GM21576 (cell line): ENCODE data around the gene RAB24.
"Not testable (repeated sequence)": the region's sequence is repeated elsewhere in the genome, so short reads cannot be mapped to it uniquely, and the experiment has no call there.

Experiments
- ATAC-seq: cut with Tn5 transposase; IDR thresholded peaks from one replicate; pipeline ENCODE4 v1.9.1; 2021; ENCODE audit warnings: mild to moderate bottlenecking, moderate library complexity; ENCODE audit not compliant: unreplicated experiment

RAB24 gene

GRCh38 chr5:177303121-177303924 lies at the start of gene RAB24, which contains the start of gene PRELID1:
Gene RAB24, minus strand, starts transcription at chr5:177303719. Its CDS starts 431 bp downstream, at chr5:177303288.
Gene PRELID1, plus strand, starts transcription at chr5:177303799. Its CDS starts 187 bp downstream, at chr5:177303986.
- ATAC-seq: peak; percentile 66

GRCh38 chr5:177353093-177353492 lies 49.6 kb upstream of the RAB24 start:
- no peak for ATAC-seq

GRCh38 chr5:177351392-177352329 lies 48.1 kb upstream of the RAB24 start, which contains the start of gene LMAN2:
Gene LMAN2, minus strand, starts transcription at chr5:177351668. Its CDS starts 21 bp downstream, at chr5:177351647.
- ATAC-seq: peak; percentile 93

- peak; percentile 9 for ATAC-seq
Observed at GRCh38 chr5:177350776-177351391, 47.4 kb upstream of the RAB24 start.

- ATAC-seq: no peak
Observed at GRCh38 chr5:177349762-177350161, 46.2 kb upstream of the RAB24 start.

GRCh38 chr5:177349362-177349647 lies 45.8 kb upstream of the RAB24 start:
- ATAC-seq: no peak

- ATAC-seq: no peak
Observed at GRCh38 chr5:177347699-177348098, 44.2 kb upstream of the RAB24 start.

GRCh38 chr5:177346820-177347219 lies 43.3 kb upstream of the RAB24 start:
- ATAC-seq: no peak

- ATAC-seq: no peak
Observed at GRCh38 chr5:177344891-177345290, 41.4 kb upstream of the RAB24 start.

GRCh38 chr5:177343777-177344176 lies 40.3 kb upstream of the RAB24 start:
- ATAC-seq: no peak

- ATAC-seq: not testable (repeated sequence)
Observed at GRCh38 chr5:177343000-177343399, 39.5 kb upstream of the RAB24 start.

GRCh38 chr5:177339107-177339638 lies 35.7 kb upstream of the RAB24 start:
- ATAC-seq: no peak

- ATAC-seq: no peak
Observed at GRCh38 chr5:177338251-177339106, 35.0 kb upstream of the RAB24 start.

GRCh38 chr5:177336603-177337494 lies 33.3 kb upstream of the RAB24 start:
- no peak for ATAC-seq

GRCh38 chr5:177336112-177336511 lies 32.6 kb upstream of the RAB24 start:
- no peak for ATAC-seq

GRCh38 chr5:177335701-177336065 lies 32.2 kb upstream of the RAB24 start:
- no peak for ATAC-seq

- ATAC-seq: no peak
Observed at GRCh38 chr5:177334781-177335700, 31.5 kb upstream of the RAB24 start.

GRCh38 chr5:177334155-177334551 lies 30.6 kb upstream of the RAB24 start:
- no peak for ATAC-seq
